H7 (cell line): ENCODE data around the gene ST13. TPM values are rescaled to one million over a fixed set of nuclear protein-coding genes. Genes with fewer than 3 reads are reported as not detected.
"Not testable (repeated sequence)": the region's sequence is repeated elsewhere in the genome, so short reads cannot be mapped to it uniquely, and the experiment has no call there.

Experiments used
- DNase-seq: peaks from one replicate; pipeline ENCODE4 v3.0.0; 2012
- H3K27me3 ChIP-seq: 2 replicates; pipeline ENCODE4 v1.6.0; 2011; ENCODE audit warnings: mild to moderate bottlenecking, low read length; ENCODE audit not compliant: control insufficient read depth, insufficient read depth
- H3K36me3 ChIP-seq: replicated peaks from 2 replicates; pipeline ENCODE4 v1.5.1; 2011; ENCODE audit warnings: low read length; ENCODE audit not compliant: control insufficient read depth, insufficient read depth
- H3K4me3 ChIP-seq: 2 replicates; pipeline ENCODE4 v1.5.1; 2011; ENCODE audit warnings: low read depth, mild to moderate bottlenecking, control low read depth, low read length, moderate library complexity; ENCODE audit not compliant: insufficient read depth
- total RNA-seq: library from RNA; depleted of rRNA; stranded (reverse); fragments of >200 nt; shearing (Covaris generic); gene quantifications from 2 replicates; pipeline ENCODE4 v1.2.3, GENCODE V29; 2014

Gene ST13
- total RNA-seq, 1 experiment from 2014 or later: 179 TPM

GRCh38 chr22:40857309-40857855 is 943 bp upstream of the ST13 start:
- Histone ChIP-seq H3K4me3 (peak overlapping the region; percentile 89), H3K27me3 (no peaks in the 10 kb centered on the region), H3K36me3 (peaks cover 1% of the 10 kb centered on the region; the same call in 1 of the 2 replicates)
- no peak for DNase-seq

- Histone ChIP-seq H3K4me3 (peak overlapping the region; percentile 89), H3K27me3 (no peaks in the 10 kb centered on the region), H3K36me3 (peaks cover 1% of the 10 kb centered on the region; the same call in 1 of the 2 replicates)
- peak; percentile 80 for DNase-seq
Observed at GRCh38 chr22:40855979-40856512, 393 bp downstream of the ST13 start.

GRCh38 chr22:40855071-40855978 is 1.1 kb downstream of the ST13 start:
- DNase-seq: no peak

GRCh38 chr22:40853961-40854360 is 2.5 kb downstream of the ST13 start:
- Histone ChIP-seq H3K36me3 (peaks cover 1% of the 10 kb centered on the region; the same call in 1 of the 2 replicates), H3K27me3 (no peaks in the 10 kb centered on the region), H3K4me3 (no peak overlapping the region)
- DNase-seq: no peak

More at GRCh38 chr22:40855071-40855978, 1.1 kb downstream of the ST13 start:
- Histone ChIP-seq H3K4me3 (peak overlapping the region; percentile 89), H3K27me3 (no peaks in the 10 kb centered on the region), H3K36me3 (peaks cover 1% of the 10 kb centered on the region; the same call in 1 of the 2 replicates)

- Histone ChIP-seq H3K36me3 (peaks cover 2% of the 10 kb centered on the region), H3K4me3 (no peak overlapping the region)
Observed at GRCh38 chr22:40853333-40853732, 3.1 kb downstream of the ST13 start.

GRCh38 chr22:40845816-40846215 is 10.6 kb downstream of the ST13 start:
- not testable (repeated sequence) for DNase-seq, H3K27me3 ChIP-seq, H3K36me3 ChIP-seq, H3K4me3 ChIP-seq

More at GRCh38 chr22:40853333-40853732, 3.1 kb downstream of the ST13 start:
- no peaks in the 10 kb centered on the region for H3K27me3 ChIP-seq
- DNase-seq: no peak

- H3K36me3 ChIP-seq: peaks cover 6% of the 10 kb centered on the region
- no peak overlapping the region for H3K4me3 ChIP-seq
- no peaks in the 10 kb centered on the region for H3K27me3 ChIP-seq
- no peak for DNase-seq
Observed at GRCh38 chr22:40844951-40845350, 11.5 kb downstream of the ST13 start.

GRCh38 chr22:40838486-40838885 is 18.0 kb downstream of the ST13 start:
- H3K27me3 ChIP-seq: no peaks in the 10 kb centered on the region
- no peak for DNase-seq
- no peak overlapping the region for H3K4me3 ChIP-seq
- H3K36me3 ChIP-seq: peaks cover 9% of the 10 kb centered on the region

GRCh38 chr22:40834619-40835018 is 21.8 kb downstream of the ST13 start:
- H3K4me3 ChIP-seq: no peak overlapping the region
- no peaks in the 10 kb centered on the region for H3K27me3 ChIP-seq
- no peak for DNase-seq
- peaks cover 15% of the 10 kb centered on the region for H3K36me3 ChIP-seq

GRCh38 chr22:40829131-40829530 is 27.3 kb downstream of the ST13 start:
- H3K36me3 ChIP-seq: peaks cover 9% of the 10 kb centered on the region
- no peaks in the 10 kb centered on the region for H3K27me3 ChIP-seq
- no peak overlapping the region for H3K4me3 ChIP-seq
- DNase-seq: no peak

GRCh38 chr22:40826984-40827741 is 29.3 kb downstream of the ST13 start:
- no peak for DNase-seq
- Histone ChIP-seq H3K27me3 (no peaks in the 10 kb centered on the region), H3K4me3 (no peak overlapping the region), H3K36me3 (peaks cover 8% of the 10 kb centered on the region)

GRCh38 chr22:40826292-40826691 is 30.1 kb downstream of the ST13 start:
- not testable (repeated sequence) for H3K4me3 ChIP-seq, DNase-seq, H3K36me3 ChIP-seq, H3K27me3 ChIP-seq

GRCh38 chr22:40823426-40823825 is 33.0 kb downstream of the ST13 start:
- no peaks in the 10 kb centered on the region; the same call in 1 of the 2 replicates for H3K36me3 ChIP-seq
- no peak for DNase-seq
- no peak overlapping the region for H3K4me3 ChIP-seq
- no peaks in the 10 kb centered on the region for H3K27me3 ChIP-seq

GRCh38 chr22:40819599-40820140 is 36.8 kb downstream of the ST13 start:
- Histone ChIP-seq H3K36me3 (no peaks in the 10 kb centered on the region; the same call in none of the 2 replicates), H3K4me3 (peak overlapping the region; percentile 32), H3K27me3 (no peaks in the 10 kb centered on the region)
- peak; percentile 28 for DNase-seq
